Measurements from ENCODE around the gene GALNT1.

DNA sequence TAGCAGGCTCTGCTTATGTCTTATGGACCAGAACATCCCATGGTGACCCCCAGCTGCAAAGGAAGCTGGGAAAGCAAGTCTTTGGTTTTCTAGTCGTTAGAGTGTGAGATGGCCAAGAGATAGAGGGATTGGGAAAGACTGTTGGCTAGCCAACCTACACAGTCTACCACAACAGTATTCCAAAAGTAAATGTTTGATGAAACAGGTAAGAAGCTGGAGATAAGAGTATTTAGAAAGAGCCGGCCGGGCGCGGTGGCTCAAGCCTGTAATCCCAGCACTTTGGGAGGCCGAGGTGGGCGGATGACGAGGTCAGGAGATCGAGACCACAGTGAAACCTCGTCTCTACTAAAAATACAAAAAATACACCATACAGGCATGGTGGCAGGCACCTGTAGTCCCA is 124.4 kb downstream of the GALNT1 start:
- TF ChIP-seq CTCF (conservative IDR thresholded peaks at IDR 0.05; ENCODE audit: low read depth, low read length) = no peak
- no peak for TF ChIP-seq EZH2 (IDR thresholded peaks at IDR 0.05; ENCODE audit: borderline replicate concordance, low read depth, low read length, poor library complexity, severe bottlenecking)
